Measurements from ENCODE around the gene TRIM34.
"Not testable (repeated sequence)": the region's sequence is repeated elsewhere in the genome, so short reads cannot be mapped to it uniquely, and the experiment has no call there.

Gene TRIM34

GRCh38 chr11:5620651-5621521, 3.9 kb upstream of the TRIM34 start:
- DNase-seq (ENCODE audit: low read depth in 2 of 2, low spot score in 1 of 2), result no peak

- no peak for DNase-seq (ENCODE audit: low read depth in 2 of 2, low spot score in 1 of 2)
These were observed 3.2 kb upstream of the TRIM34 start for GRCh38 chr11:5621580-5621979.

- DNase-seq (ENCODE audit: low read depth in 2 of 2, low spot score in 1 of 2), result no peak
These were observed 2.0 kb upstream of the TRIM34 start for GRCh38 chr11:5622802-5623201.

GRCh38 chr11:5625281-5625680, 480 bp downstream of the TRIM34 start:
- no peak for DNase-seq (ENCODE audit: low read depth in 2 of 2, low spot score in 1 of 2)

- DNase-seq (ENCODE audit: low read depth in 2 of 2, low spot score in 1 of 2), result no peak
These were observed 1.4 kb downstream of the TRIM34 start for GRCh38 chr11:5626196-5626595.

GRCh38 chr11:5631417-5631816, 6.6 kb downstream of the TRIM34 start:
- no peak for DNase-seq (ENCODE audit: low read depth in 2 of 2, low spot score in 1 of 2)

GRCh38 chr11:5631969-5632635, 7.3 kb downstream of the TRIM34 start:
- DNase-seq (ENCODE audit: low read depth in 2 of 2, low spot score in 1 of 2), result no peak

- DNase-seq (ENCODE audit: low read depth in 2 of 2, low spot score in 1 of 2), result no peak
These were observed 15.2 kb downstream of the TRIM34 start for GRCh38 chr11:5639953-5640352.

GRCh38 chr11:5643585-5643984, 18.8 kb downstream of the TRIM34 start:
- no peak for DNase-seq (ENCODE audit: low read depth in 2 of 2, low spot score in 1 of 2)

GRCh38 chr11:5646139-5646538, 21.3 kb downstream of the TRIM34 start:
- DNase-seq (ENCODE audit: low read depth in 2 of 2, low spot score in 1 of 2), result no peak

GRCh38 chr11:5655474-5655873, 30.7 kb downstream of the TRIM34 start:
- no peak for DNase-seq (ENCODE audit: low read depth in 2 of 2, low spot score in 1 of 2)

- DNase-seq (ENCODE audit: low read depth in 2 of 2, low spot score in 1 of 2), result not testable (repeated sequence)
These were observed 32.2 kb downstream of the TRIM34 start for GRCh38 chr11:5656956-5657355.

GRCh38 chr11:5658318-5658717, 33.5 kb downstream of the TRIM34 start:
- no peak for DNase-seq (ENCODE audit: low read depth in 2 of 2, low spot score in 1 of 2)

GRCh38 chr11:5663511-5663910, 38.7 kb downstream of the TRIM34 start:
- DNase-seq (ENCODE audit: low read depth in 2 of 2, low spot score in 1 of 2), result no peak

- DNase-seq (ENCODE audit: low read depth in 2 of 2, low spot score in 1 of 2), result no peak
These were observed 40.3 kb downstream of the TRIM34 start for GRCh38 chr11:5665051-5665570.

- DNase-seq (ENCODE audit: low read depth in 2 of 2, low spot score in 1 of 2), result no peak
These were observed 41.1 kb downstream of the TRIM34 start for GRCh38 chr11:5665746-5666401.

GRCh38 chr11:5666402-5666793, 41.6 kb downstream of the TRIM34 start:
- no peak for DNase-seq (ENCODE audit: low read depth in 2 of 2, low spot score in 1 of 2)

GRCh38 chr11:5671831-5672230, 47.0 kb downstream of the TRIM34 start:
- no peak for DNase-seq (ENCODE audit: low read depth in 2 of 2, low spot score in 1 of 2)

GRCh38 chr11:5674391-5674790, 49.6 kb downstream of the TRIM34 start:
- no peak for DNase-seq (ENCODE audit: low read depth in 2 of 2, low spot score in 1 of 2)

GRCh38 chr11:5679811-5680210, 55.0 kb downstream of the TRIM34 start:
- no peak for DNase-seq (ENCODE audit: low read depth in 2 of 2, low spot score in 1 of 2)

GRCh38 chr11:5682890-5683441, 58.2 kb downstream of the TRIM34 start:
- DNase-seq (ENCODE audit: low read depth in 2 of 2, low spot score in 1 of 2), result not testable (repeated sequence)

All from stimulated activated CD8-positive, alpha-beta memory T cell treated with anti-CD3 and anti-CD28 coated beads, Interleukin-4, amount 100 ng/mL, for 1 hour (primary cell).